ENCODE results near the gene KCTD3.

GRCh38 chr1:215645861-215646260, 78.8 kb downstream of the KCTD3 start:
- TF ChIP-seq, protein P1, sequence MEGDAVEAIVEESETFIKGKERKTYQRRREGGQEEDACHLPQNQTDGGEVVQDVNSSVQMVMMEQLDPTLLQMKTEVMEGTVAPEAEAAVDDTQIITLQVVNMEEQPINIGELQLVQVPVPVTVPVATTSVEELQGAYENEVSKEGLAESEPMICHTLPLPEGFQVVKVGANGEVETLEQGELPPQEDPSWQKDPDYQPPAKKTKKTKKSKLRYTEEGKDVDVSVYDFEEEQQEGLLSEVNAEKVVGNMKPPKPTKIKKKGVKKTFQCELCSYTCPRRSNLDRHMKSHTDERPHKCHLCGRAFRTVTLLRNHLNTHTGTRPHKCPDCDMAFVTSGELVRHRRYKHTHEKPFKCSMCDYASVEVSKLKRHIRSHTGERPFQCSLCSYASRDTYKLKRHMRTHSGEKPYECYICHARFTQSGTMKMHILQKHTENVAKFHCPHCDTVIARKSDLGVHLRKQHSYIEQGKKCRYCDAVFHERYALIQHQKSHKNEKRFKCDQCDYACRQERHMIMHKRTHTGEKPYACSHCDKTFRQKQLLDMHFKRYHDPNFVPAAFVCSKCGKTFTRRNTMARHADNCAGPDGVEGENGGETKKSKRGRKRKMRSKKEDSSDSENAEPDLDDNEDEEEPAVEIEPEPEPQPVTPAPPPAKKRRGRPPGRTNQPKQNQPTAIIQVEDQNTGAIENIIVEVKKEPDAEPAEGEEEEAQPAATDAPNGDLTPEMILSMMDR (IDR thresholded peaks at IDR 0.05): no peak
- no peak for TF ChIP-seq POLR2A (IDR thresholded peaks at IDR 0.05)

All from lower leg skin (tissue), 3 donors.